Non-pigmented ciliary epithelial cell (primary cell): ENCODE measurements around the gene CPEB4.

ENCODE experiments used
- DNase-seq: peaks from one replicate; pipeline ENCODE4 v3.0.0-alpha.2; 2010; ENCODE audit warnings: low read depth

Gene CPEB4

DNA sequence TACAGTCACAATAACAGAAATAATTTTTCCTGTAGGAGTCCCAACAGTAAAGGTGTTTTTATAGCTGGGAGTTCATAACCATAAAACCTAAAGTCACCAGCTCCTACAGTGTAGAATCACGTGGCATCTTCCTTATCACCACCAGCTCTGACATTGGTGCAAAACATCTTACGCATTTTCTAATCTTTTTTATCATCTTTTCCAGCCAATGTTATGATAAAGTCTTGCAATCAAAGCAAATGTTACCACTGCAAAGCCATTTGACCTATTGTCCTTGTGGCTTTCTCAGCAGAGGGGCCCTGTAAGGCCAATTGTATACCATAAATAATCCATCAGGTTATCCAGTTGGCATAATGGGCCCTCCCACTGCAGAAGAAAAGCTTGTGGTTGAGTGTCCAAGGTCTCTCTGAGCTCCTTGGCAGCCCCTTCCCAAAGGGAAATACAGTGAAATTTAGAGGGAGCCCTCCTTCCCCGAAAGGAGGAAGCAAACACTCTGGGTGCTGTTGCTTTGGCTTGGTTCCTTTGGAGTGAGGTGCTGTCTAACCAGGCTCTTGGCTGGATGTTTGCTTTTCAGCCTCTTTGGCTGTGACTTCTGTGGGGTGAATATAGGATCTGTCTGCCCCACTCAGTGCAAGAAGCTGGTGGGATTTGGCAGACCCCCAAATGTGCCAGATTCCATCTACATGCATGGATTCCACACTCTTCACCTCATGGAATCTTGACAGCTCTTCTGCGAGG, 29.3 kb upstream of the CPEB4 start:
- DNase-seq: no peak

DNA sequence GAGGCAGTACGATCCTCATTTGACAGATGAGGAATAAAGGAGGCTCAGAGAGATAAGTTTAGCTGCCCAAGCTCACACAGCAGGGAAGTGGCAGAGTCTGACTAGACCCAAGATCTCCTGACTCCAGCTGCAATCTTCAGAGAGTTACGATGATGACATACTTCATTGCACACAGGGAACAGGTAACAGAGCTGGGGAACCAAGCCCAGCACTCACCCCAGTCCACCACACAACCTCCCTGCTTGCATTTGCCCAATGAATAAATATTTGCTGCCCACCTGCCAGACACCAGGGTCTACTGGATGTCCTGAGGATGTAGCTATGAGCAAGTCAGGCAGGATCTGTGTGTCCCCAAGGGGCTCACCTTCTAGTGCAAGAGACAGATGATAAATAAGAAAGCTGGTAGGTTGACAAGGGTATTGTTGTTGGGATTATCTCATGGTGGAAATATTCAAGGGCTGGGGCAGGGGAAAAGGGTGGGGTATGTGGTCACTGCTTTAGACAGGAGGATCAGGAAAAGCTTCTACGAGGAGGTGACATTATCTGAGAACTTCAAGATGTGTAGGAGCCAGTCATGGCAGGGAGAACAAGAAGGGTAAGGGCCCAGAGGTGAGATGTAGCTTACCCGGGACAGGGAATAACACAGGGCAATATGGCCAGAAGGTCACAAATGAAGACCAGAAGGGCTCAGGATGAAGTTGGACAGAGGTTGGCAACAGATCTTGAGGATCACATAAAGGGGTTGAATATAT, 28.6 kb upstream of the CPEB4 start:
- DNase-seq: no peak

DNA sequence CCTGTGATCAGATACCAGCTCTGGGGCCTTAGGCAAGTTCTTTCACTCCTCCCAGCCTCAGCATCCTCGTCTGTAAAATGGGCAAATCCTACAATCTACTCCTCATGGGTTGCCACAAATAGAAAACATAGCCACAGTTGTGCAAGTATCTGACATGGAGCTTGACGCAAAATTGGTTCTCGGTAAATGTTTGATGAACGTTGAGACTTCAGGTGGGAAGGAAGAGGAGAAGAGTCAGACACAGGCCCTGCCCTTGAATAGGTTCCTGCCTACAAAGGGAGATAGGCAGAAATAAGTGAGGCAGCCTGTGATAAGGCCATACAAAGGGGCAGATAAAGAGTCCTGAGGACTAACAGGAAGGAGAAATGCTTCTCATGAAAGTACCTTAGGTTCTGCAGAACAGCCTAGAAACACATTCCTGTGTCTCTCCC, 26.1 kb upstream of the CPEB4 start:
- no peak for DNase-seq

DNA sequence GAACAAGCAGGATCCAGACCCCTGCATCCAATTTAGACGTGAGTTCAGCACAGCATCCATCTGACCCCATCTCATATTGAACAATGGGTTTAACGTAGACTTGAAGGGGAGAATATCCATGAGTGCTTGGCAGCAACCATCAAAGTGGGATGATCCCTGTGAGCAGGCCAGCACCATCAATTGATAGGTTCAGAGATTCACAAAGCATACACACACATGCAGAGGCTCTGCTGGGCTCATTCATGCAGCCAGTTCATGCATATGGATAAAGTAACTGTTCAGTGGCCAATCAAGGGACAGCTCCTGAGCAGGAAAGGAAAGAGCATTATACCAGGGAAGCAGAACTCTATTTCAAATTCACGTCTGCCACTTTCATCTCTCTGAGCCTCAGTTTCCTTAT, 24.8 kb upstream of the CPEB4 start:
- no peak for DNase-seq

DNA sequence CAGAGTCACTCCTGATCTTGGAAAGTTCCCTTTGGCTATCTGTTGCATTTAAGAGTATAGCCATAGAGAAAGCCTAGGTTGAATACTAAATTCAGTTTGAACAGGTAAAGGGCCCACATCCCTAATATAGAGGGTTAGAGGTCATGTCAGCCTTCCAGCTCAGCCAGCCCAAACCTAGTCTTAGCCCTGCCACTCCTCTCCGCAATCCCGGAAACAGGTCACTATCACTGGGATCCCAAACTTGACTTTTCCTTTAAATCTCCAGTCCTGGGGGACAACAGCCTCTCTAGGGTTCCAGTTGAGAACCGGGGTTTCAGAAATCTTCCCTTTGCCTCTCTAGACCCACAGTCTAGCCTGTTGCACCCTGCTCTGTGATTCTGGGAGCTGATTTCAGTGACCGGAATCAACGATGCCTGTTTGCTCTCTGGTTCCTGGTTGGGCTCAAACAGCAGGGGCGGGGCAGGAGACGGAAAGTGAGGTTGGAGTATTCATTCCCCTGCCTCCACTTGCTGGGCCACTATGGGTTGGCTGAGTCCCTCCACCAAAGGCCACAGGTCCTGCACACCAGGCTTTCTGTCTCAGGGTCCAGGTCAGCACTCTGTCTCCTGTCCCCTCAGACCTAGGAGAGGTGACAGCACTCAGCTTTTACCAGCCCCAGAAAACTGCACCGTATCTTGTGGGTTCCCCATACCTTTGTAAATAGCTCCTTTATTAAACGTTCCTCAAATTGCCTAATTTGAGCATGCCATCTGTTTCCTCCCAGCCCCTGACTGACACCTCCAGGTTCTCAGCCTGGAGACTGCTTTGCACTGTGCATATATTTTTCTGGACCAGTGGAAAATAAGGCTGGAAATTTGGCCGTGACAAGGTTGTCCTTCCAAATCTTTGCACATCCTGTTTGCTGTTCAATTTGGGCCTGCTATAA, 23.8 kb upstream of the CPEB4 start:
- DNase-seq: no peak

DNA sequence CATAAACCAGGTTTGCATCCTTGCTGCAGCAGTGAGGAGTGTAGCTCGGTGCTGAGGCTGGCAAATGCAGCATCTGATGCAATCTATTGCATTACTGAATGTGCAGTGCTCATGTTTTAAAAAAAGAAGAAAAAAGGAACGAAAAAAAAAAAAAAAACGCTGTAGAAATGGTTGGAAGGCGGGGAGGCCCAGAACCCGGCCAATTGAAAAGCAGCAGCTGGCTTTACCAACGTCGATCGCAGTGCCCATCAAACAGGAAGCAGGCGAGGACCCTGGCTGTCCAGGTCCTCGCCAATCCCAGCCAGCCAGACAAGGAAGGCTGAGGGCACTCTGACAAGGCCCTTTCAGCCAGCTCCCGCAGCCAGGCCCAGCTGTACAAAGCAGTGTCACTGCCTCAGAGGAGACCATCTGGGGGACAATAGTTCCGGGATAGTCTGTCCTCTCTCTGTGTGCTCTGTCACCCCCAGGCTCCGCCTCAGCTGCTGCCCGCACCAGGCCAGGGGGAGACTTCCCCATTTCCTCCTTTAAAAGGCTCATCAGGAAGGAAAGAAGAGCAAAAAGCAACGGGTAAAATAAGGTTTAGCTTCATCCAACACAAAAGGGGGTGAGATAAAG, 21.8 kb upstream of the CPEB4 start:
- no peak for DNase-seq

DNA sequence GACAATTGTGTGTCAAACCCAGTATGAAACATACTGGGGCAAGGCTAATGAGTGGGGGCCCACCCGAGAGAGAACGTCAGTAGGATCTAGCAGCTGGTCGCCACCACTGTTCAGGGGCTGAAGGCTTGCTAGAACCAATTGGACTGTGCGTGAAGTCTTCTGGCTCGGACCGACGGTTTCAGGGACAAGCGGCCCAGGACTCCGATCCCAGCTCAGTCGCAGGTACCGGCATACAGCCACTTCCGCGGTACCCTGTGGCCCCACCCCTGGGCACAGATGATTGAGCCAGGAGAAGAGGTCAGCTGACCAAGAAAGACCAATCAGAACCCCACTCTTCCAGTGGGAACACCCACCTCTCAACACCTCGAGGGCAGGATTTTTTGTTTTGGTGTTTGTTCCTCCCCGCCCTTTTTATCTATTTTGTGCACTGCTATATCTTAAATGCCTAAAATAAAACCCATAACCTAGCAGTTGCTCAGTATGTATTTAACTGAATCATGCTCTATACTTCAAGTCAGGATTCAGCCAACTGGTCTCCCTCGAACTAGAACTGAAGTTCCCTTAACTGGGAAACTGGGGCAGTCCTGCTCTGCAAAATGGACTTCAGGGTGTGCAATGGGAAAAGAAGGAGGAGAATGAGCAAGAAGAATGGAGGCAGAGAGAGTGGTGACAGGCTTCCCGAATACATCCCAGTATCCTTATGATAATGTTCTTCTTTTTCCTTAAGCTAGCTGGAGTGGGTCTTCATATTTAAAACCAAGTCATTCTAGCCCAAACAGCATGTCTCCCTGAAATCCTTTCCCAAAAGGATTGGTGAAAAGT, 21.1 kb upstream of the CPEB4 start:
- DNase-seq: no peak

DNA sequence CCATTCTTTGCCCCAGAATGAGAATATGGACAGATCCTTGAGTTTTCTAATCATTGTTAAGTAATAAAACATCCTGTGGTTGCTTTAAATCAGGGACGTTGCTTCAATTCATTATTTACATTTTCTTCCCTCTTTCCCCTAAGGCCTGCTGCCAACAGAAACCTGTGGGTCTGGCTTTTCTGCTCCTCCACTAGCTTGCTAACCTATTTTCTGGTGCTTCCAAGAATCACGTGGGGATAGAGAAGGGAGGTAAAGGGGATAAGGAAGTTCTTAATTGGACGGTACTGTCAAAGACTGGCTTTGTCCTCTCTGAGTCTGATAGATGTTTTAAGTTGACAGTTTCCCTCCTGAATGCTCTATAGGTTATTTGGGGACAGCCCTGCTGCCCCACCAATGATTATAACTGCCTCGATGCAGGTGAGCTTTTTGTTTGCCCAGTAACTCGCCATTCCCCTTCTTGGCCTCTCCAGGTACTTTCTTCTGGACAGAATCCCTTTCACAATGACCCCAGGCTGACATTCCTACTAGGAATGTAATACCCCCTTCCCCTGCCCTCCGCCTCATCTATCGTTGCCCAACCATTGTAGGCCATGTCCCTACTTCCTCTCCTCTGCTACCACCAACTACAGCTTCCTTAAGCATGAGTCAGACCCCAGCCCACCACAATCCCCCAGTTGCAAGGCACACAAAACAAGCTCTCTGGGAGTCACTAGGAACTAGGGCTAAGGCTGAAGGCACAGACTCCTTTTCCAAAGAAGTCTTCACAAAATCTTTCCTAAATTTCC, 19.9 kb upstream of the CPEB4 start:
- DNase-seq: no peak

DNA sequence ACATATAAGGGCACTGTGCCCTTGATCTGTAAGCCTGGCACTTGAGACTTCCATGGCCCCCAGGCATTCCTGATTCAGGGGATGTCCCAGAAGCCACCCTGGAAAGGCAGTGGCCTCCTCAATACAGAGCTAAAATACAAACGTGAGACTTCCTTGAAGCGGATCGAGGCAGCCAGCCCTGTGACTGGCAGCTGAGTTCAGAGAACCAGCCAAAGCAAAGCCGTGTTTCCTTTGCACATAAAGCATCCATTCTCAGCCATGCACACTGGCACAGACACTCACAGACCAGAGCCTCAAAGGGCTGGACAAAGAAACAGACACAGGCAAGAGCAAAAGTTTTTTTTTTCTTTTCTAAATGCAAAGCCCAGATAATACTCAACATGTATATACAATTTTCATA, 18.8 kb upstream of the CPEB4 start:
- no peak for DNase-seq

DNA sequence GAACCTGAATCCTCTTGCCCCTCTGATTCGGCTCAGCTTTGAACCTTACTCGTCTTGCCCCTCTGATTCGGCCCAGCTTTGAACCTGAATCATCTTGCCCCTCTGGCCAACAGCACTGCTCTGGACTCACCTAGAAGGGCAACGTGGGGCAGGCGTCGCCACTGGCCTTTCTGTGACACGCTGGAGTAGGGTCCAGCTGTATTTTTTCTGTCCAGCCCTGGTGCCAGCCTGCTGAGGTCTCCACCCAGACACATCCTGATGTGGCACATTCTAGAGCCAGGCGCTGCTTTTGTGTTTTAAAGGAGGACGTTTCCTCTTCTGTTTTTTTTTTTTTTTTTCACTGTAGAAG, 15.2 kb upstream of the CPEB4 start:
- no peak for DNase-seq

DNA sequence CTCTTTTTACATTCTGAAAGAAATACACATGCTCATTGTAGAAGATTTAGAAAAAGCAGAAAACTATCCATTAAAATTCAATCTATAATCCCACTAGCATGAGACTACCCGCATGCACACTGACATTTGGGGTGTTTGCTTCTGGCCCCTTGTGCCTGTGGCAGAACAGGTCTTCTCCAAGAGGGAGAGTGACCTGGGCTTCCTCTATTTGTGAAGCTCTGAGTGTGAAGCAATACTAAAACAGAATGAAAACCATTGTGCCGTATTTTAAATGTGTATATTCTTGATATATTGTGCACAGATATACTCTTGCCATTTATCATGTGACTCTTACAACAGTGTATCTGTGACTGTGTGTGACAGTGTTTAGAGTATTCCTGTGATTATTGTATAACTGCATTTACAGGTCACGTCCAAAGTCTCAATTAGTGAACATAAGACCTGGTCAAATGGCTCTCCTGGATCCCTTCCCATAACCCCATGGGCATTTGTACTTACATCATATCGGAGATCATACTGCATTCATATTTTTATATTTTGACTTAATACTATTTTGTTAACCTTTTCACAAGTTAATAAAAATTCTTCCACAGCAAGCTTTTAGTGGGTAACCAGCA, 14.7 kb upstream of the CPEB4 start:
- no peak for DNase-seq

DNA sequence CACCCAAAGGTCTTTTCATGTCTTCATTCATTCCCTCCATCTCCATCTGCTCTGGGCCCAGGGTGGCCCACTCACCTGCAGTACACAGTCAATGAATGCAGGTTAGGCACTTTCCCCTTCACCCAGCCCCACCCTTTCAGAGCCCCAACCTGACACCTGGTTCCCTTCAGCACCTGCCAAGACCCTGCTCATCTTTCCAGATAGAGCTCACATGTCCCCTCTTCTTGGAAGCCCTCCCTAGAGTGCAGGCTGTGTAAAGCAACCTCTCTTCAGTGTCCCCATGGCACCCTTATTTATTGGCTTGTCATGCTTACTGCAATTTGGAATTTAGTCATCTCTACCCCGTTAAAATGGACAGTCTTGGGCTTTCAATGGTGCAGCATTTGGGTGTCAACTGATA, 13.0 kb upstream of the CPEB4 start:
- DNase-seq: no peak

DNA sequence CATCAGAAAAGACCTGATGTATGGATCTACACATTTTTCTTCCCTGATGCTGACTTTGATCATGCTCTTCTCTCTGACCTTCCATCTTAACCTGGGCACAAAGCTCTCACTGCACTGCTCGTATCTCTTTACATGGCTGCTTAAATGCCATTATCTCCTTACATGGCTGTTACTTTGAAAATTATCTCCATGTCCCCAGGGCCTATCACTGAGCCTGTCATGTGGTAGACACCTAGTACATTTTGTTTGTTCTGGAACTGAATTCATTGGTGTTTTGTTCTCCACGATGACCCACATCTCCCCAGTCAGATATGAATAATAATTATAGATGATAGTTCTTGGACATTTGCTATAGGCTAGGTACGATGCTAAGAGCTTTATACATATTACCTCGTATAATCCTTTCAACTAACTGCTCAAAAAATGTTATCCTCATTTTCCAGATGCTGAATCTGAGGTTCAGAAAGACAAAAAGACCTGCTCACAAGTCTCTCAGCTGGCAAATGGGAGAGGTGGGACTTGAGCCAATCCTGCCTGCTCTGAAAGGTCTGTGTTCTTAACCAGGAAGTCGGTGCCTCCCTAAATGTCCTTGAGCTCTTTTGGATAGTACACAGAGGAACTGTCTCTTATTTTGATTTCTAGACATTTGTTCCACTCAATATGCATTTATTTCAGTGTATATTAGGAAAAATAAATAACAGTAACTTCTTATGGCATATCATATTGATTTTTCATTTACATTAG, 9.8 kb upstream of the CPEB4 start:
- no peak for DNase-seq

DNA sequence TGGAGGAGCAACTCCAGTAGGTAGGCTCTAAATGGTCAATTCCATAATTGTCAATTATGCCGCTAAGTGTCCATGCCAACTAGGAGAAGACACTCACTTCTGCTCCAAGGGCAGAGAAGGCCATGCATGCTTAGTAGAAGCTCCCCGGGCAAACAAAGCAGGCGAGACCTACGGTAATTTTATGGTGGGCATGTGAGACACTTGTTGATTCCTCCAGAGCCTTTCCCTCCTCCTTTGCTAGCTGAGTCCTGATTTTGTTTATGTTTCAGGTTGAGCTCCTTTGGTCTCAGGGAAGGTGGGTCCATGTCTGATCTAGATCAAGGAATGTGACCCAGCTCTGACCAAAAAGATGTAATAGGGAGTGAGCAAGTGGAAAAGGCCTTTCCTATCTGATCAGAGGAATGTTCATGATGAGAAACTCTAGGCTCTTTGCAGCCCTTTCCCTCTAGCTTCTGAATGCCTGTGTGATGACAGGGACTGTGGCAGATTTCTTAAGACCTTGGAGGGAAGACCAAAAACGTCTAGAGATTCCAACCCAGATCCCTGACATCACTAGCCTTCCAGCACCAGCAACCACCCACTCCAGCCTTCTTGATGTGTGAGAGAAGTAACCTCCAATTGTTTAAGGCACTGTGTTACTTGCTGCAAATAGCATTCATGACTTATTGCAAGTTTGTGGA, 7.7 kb upstream of the CPEB4 start:
- DNase-seq: peak; percentile 95

DNA sequence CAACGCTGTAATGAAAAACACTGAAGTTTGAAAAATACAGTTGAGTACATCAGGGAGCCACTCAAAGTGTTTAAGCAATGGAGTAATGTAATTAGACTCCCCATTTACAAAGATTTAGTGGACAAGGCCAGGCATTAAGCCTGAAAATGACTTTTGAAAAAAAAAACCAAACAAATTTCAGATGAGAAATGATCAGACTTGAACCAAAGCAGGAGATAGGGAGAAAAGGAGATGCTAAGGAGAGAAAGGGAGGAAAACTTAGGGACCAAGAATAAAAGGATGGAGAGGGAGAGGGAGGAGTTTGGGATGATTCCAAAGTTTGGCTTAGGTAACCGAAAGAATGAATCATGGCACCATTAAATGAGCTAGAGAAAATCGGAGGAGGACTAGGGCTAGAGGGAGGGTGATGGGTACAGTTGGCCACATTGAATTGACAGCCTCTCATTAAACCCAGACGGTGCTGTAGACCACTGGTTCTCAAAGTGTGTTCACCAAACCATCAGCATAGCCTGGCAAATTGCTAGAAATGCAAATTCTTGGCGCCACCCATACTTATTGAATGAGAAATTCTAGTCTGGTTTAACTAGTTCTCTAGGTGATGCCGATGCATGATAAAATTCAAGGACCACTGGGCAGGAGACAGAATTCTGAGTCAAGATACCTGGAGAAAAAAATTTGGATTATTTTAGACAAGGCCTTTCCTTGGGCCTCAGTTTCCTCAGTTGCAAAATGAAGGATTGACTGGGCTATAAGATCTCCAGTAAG, 6.2 kb upstream of the CPEB4 start:
- no peak for DNase-seq

DNA sequence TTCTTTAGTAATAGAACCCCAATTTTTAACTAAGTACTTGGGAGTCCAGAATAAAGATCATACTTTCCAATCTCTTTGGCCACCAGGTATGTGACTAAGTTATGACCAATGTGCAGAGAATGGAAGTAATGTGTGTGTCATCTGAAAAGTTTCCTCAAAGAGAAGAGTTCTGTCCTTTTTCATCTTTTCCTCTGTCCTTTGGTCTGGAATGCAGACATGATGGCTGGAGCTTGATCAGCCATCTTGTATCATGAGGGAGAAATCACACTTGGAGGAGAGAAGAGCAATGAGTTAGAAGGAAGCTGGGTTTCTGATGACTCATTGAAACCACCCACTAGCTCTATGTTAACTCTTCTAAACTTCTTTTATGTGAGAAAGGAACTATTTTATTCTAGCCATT, 5.5 kb upstream of the CPEB4 start:
- DNase-seq: no peak

DNA sequence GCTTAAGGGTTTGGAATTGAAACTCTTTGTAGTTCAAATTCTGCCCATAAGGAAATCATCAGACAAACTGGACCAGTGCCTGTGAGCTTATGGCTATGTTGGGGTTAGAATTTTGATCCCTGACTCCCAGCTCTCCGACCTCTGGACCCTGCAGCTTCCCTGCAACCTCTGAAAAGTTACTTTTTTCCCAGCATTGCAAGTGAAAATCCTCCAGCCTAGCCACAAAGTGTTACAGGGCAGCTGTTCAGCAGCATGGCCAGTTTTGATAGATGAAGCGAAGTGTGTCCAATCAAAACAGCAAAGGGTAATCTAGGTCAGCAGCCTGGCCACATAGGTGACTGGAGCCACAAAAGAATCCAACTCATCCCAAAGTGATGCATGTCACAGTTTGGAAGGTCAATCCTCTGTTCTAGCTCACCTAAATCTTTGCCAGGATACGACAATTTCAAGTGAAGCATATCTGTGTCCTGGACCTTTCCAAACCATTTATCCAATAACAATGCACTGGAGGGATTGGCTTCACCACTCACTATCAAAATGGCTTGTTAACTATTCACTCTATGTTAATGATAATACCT, 4.7 kb upstream of the CPEB4 start:
- DNase-seq: no peak
